NCI-H2196 treated with DMSO at 0.1 percent for 48 hours (cell line): ENCODE data around the gene TPP2.

Experiments
- DNase-seq: peaks from one replicate; lab custom pipeline; 2025; ENCODE audit not compliant: unreplicated experiment; lab: John Stamatoyannopoulos, UW

TPP2 gene

GRCh38 chr13:102651892-102652291, 55.1 kb downstream of the TPP2 start:
- DNase-seq: no peak

GRCh38 chr13:102654756-102655155, 58.0 kb downstream of the TPP2 start:
- DNase-seq: no peak

DNA sequence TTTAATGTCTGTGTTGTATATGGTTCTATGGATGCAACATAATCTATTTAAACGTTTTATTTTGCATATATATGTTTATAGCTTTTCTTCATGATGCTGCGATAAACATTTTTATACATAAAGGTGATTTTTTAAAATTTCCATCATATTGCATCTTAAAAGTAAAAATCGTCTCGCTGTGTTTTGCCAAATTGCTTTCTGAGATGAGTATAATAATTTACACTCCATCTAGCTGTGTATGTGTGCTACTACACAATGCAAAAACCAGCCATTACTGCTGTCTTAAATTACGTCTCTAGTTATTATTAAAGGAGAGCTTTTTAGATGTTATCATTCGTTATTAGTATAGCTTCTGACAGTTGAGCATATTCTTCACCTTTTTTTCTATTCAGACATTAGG, 60.8 kb downstream of the TPP2 start:
- DNase-seq: no peak

GRCh38 chr13:102658660-102659059, 61.9 kb downstream of the TPP2 start:
- DNase-seq: no peak

DNA sequence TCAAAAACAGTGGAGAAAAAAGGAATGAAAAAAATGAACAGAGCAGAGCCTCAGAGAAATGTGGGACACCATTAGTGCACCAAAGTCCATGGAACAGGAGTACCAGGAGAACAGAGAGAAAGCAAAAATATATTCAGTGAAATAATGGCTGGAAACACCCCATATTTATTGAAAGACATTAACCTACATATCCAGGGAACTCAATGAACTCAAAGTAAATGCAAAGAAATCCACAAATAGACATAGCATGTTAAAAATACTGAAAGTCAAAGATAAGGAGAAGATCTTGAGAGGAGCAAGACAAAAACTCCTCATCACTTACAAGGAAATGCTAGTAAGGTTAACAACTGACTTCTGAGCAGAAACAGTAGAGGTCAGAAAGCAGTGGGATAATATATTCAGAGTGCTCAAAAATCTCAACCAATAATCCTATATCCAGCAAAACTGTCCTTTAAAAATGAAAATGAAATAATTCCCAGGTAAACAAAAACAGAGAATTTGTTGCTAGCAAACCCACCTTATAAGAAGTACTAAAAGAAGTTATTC, 62.5 kb downstream of the TPP2 start:
- DNase-seq: no peak

- DNase-seq: no peak
Observed at GRCh38 chr13:102667023-102667422, 70.2 kb downstream of the TPP2 start.

- no peak for DNase-seq
Observed at GRCh38 chr13:102667911-102668310, 71.1 kb downstream of the TPP2 start.

DNA sequence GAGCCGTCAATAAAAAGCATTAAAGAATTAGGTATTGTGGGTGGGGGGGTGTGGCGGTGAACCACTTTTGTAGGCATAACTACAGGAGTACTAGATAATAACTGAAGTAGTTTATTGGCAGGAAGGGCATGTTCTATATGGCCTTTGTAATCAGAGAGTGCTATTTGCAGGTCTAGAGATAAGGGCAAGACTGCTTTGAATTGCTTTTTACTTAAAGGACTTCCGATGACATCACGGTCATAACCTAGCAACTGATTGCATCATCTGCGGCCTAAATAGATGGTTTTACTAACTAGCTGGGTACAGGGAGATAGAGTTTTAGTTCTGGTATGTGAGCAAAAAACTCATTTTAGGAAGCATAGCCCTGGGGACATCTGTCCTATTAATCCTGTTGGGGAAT, 73.3 kb downstream of the TPP2 start:
- no peak for DNase-seq

GRCh38 chr13:102675115-102675514, 78.3 kb downstream of the TPP2 start:
- no peak for DNase-seq

GRCh38 chr13:102677122-102677521, 80.3 kb downstream of the TPP2 start:
- DNase-seq: no peak

- DNase-seq: no peak
Observed at GRCh38 chr13:102678339-102679107, 81.7 kb downstream of the TPP2 start.

GRCh38 chr13:102679449-102680132, 82.8 kb downstream of the TPP2 start:
- no peak for DNase-seq

GRCh38 chr13:102680133-102680717, 83.4 kb downstream of the TPP2 start:
- no peak for DNase-seq

- DNase-seq: no peak
Observed at GRCh38 chr13:102680842-102681740, 84.3 kb downstream of the TPP2 start.

DNA sequence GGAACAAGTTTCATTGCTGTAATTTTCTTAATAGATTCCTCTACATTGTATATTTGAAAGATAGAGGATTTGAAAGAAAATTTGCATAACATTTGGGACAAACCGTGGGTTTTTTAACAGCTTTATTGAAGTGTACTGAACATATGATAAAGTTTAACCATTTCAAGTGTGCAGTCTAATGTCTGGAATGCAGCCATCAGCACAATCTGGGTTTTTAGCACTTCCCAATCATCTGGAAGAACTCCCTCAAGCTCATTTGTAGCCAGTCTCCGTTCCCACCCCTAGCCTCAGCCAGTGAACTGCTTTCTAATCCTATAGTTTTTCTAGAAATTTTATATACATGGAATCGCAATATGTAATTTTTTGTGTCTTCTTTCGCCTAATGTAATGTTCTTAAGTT, 85.4 kb downstream of the TPP2 start:
- DNase-seq: no peak

GRCh38 chr13:102682727-102683126, 85.9 kb downstream of the TPP2 start:
- no peak for DNase-seq

DNA sequence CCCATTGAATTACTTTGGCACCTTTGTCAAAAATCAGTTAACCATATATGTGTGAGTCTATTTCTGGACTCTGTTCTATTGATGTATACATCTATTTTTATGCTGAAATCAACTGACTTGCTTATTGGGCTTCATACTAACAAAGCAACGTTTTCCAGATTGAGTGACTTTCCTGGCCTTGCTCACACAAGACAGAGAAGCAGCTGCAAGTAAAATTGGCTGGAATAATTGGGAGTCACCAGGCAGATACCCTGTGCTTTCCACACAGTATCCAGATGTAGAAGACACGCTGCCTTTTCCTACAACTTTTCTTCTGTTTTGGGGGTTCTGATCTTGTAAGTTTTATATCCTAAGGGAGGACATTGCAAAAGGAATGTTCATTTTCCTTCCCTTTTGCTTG, 86.9 kb downstream of the TPP2 start:
- no peak for DNase-seq

- no peak for DNase-seq
Observed at GRCh38 chr13:102686024-102686423, 89.2 kb downstream of the TPP2 start.

- no peak for DNase-seq
Observed at GRCh38 chr13:102687520-102687919, 90.7 kb downstream of the TPP2 start.

GRCh38 chr13:102688306-102688973, 91.7 kb downstream of the TPP2 start:
- no peak for DNase-seq
